NCI-H146 treated with DMSO at 0.1 percent for 48 hours (cell line): ENCODE data around the gene SNTG2.
"Not testable (repeated sequence)": the region's sequence is repeated elsewhere in the genome, so short reads cannot be mapped to it uniquely, and the experiment has no call there.

Experiments
- DNase-seq: peaks from one replicate; lab custom pipeline; 2025; ENCODE audit not compliant: unreplicated experiment; lab: John Stamatoyannopoulos, UW

Gene SNTG2

DNA sequence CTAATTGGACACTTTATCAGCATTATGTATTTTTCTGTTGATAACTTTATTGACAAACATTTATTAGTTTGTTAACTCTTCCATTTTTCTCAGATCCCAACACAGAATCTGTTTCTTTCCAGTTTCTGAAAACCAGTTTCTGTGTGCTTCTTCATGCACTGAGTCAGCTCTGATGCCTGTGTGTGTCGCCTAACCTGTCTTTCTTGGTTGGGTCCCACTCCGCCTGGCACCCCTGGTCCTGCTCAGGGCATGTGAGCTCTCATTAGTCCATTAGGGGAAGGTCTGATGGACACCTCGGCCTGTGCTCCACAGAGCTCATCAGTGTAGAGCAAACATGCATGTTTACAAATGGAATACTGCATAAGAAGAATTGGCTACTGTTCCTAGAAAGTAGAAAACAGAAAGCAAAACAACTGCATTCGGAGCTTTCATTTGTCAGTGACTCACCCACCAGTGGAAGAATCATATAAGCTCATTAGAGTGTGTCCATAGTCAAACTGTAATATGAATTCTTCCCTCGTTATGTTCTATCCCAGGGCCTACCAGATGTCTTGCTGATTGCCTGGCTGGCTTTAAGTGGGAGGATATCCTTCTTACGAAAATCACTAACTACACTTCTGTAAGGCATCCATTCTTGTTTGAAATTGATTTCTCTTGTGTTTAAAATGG, 137.7 kb downstream of the SNTG2 start:
- DNase-seq: no peak

- DNase-seq: no peak
Measured at GRCh38 chr2:1088940-1089339, 138.3 kb downstream of the SNTG2 start.

- DNase-seq: no peak
Measured at GRCh38 chr2:1091895-1092585, 141.4 kb downstream of the SNTG2 start.

GRCh38 chr2:1093668-1094067, 143.0 kb downstream of the SNTG2 start:
- DNase-seq: not testable (repeated sequence)

DNA sequence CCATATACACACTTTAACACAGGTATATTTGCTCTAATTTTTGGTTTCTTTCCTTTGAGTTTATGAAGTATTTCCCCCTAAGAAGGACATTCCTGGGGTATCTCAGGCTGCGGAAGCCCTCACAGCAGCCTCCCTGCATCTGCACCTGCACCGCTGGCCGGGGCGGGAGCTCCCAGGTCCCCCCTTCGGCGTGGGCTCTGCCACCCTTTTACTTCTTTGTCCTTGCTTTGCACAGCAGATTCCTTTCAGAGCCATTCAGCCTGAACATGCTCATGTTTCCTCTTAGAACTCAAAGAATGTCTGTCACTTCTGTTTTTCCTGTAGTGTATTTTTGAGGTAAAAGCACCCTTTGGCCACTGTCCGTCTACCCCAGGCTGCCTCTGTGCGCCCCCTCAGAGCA, 146.5 kb downstream of the SNTG2 start:
- no peak for DNase-seq

DNA sequence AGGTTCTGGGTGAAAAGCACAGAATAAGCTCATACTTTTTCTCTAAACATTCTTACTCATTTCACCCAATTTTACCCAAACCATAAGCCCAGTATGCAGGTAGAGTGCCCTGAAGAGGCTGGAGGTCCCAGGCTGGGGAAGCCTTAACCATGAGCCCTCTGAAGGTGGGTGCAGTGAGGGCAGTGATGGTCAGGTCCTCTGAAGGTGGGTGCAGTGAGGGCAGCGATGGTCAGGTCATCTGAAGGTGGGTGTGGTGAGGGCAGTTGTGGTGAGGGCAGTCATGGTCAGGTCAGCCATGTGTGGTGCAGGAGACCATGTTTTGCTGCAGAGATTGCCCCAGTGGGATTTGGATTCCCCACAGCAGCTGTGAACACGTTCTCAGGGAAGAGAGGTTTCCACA, 148.8 kb downstream of the SNTG2 start:
- DNase-seq: no peak

DNA sequence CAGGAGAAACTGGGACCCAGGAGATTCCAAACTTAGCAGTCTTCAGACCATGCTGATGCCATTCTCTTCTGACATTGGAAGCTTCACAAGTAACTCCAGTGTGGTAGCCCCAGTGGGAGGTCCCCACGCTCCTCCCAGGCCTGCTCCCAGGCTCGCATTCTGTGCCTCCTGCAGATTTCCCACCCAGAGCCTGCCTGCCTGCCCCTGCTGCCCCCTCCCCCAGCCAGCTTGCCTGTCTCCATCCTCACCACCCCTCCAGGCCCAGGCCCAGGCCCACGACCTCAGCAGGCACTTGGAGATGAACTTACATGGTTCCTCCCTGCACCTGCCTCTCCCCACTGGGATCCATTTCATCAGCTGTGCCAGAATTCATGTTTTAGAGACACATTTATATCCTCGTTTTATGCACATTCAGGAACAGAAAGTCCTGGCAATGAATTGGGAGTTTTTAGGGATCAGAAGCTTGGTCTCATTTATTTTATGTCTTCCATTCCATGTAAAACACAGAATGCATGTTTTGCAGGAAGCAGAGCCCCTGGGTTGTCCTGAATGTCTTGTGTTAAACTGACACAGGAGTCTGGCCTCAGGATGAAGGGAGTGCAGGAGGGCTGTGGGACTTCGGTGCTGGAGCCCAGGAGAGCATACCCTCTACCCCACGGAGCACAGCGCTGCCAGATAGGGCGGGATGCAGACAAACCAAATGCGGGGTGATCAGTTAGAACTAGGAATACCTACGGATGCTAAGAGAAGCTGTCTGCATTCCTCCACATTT, 150.5 kb downstream of the SNTG2 start:
- no peak for DNase-seq

DNA sequence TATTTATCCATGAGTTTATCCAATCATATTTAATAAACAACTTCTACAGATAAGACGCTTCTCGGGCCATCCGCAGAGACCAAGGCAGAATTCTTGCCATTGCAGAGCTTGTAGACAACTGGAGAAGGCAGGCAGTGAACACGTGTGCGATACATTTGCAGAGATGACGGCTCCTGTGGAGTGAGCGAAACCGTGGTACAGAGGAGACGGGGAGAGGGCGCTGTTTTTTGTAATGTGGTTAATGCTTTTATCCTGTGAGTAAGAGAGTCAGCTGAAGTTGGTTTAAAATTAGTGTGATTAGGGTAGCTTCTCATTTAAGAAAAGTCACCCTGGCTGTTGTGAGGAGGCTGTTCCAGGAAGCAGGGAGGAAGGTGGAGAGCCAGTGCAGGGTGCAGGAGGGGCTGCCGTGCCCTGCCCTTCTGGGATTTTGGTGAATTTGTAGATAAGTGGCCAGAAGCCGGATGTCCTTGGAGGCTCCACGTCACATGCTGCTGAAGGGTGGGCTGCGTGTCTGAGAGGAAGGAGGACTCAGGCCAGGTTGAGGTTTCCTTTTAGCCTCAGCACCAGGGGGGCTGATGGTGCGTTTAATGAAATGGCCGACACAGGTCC, 151.4 kb downstream of the SNTG2 start:
- no peak for DNase-seq

- DNase-seq: no peak
Measured at GRCh38 chr2:1104364-1104763, 153.7 kb downstream of the SNTG2 start.

DNA sequence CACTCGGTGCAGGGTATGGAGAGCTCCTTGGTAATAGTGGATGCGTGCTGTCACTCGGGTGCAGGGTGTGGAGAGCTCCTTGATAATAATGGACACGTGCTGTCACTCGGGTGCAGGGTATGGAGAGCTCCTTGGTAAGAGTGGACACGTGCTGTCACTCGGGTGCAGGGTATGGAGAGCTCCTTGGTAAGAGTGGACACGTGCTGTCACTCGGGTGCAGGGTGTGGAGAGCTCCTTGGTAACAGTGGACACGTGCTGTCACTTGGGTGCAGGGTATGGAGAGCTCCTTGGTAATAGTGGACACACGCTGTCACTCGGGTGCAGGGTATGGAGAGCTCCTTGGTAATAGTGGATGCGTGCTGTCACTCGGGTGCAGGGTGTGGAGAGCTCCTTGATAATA, 155.7 kb downstream of the SNTG2 start:
- DNase-seq: not testable (repeated sequence)

- no peak for DNase-seq
Measured at GRCh38 chr2:1115843-1116539, 165.3 kb downstream of the SNTG2 start.

DNA sequence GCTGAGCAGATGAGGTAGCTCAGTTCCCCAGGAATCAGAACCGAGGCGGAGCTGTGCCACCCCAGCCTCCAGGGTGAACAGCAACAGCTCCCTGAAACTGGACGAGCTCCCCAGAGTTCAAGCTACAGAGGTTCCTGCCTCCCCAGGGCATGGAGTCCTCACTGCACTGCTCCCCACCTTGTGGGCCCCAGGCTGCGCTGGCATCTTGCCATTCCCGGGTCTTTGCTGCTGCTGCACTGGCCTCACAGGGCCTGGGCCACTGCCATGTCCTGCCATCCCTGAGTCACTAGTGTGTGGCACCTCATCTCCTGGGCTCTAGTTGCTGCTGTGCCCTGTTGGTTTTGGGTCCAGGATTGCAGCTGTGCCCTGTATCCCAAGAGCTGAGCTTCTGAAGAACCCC, 166.9 kb downstream of the SNTG2 start:
- DNase-seq: no peak

- DNase-seq: no peak
Measured at GRCh38 chr2:1125217-1125616, 174.6 kb downstream of the SNTG2 start.

DNA sequence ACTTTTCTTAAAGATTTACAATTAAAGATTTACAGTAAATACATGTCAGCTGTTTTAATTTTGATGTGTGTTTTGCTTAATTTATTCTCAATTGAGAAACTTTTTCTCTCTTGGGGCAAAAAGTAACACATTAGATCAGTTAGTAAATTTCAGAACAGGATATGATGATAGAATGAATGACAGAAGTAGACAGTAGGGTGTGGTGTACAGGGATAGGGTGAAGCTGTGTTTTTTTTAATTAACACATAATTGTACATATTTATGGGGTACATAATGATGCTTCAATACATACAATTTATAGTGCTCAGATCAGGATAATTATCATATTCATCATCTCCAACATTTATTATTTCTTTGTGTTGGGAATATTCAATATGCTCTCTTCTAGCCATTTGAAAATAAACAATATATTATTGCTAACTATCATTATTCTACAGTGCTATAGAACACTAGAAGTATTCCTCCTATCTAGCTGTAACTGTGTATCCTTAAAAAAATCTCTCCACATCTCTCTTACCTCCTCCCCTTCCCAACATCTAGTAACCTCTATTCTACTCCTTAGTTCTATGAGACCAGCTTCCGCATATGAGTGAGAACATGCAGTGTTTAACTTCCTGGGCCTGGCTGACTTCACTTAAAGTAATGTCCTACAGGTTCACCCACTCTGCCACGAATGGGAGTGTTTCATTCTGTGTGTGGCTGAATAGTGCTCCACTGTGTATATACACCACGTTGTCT, 175.2 kb downstream of the SNTG2 start:
- DNase-seq: no peak

DNA sequence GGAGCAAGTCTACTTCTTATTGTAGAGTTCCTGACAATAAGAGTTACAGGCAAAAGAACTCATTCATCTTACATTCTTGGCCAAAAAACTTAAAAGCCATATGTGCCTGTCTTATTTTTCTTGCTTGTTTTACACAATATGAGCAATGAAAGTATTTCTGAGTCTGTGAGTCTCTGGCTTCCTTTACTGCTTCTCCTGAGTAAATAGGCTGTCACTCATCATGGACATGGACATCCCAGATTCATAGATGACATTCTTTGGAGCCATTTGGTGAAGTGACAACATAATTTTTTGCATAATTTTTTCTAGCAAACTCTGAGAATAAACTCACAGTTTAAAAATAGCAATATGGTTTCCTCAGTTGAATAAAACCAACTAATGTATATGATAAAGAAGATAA, 179.3 kb downstream of the SNTG2 start:
- no peak for DNase-seq

DNA sequence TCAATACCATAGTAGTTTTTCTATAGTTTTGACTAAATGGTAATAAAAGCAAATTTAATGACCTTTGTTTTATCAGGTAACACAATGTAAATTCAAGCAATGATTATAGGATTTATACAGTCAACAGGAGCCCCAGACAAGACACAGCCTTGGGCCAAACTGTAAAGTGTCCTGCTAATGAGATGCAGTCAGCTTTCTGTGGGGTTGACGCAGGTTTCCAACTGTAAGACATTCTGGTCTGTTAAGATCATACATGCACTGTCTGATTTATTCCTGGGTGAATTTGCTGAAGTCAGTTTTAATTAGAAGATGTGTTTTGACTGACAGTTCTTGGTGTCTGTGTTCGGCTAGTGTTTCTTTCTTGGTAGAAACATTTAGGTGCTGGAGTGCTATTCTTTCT, 180.3 kb downstream of the SNTG2 start:
- DNase-seq: no peak

GRCh38 chr2:1132328-1132969, 181.8 kb downstream of the SNTG2 start:
- no peak for DNase-seq

DNA sequence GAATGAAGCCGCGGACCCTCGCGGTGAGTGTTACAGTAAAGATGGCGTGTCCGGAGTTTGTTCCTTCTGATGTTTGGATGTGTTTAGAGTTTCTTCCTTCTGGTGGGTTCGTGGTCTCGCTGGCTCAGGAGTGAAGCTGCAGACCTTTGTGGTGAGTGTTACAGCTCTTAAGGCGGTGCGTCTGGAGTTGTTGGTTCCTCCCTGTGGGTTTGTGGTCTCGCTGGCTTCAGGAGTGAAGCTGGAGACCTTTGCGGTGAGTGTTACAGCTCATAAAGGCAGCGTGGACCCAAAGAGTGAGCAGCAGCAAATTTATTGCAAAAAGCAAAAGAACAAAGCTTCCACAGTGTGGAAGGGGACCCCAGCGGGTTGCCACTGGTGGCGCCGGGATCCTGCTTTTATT, 183.2 kb downstream of the SNTG2 start:
- not testable (repeated sequence) for DNase-seq

DNA sequence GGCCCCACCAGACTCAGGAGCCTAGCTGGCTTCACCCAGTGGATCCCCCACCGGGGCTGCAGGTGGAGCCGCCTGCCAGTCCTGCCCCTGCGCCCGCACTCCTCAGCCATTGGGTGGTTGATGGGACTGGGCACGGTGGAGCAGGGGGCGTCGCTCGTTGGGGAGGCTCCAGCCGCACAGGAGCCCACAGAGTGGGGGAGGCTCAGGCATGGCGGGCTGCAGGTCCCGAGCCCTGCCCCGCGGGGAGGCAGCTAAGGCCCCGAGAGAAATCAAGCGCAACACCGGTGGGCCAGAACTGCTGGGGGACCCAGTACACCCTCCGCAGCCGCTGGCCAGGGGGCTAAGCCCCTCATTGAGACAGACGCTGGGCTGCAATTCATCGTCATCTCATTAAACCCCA, 184.0 kb downstream of the SNTG2 start:
- no peak for DNase-seq

DNA sequence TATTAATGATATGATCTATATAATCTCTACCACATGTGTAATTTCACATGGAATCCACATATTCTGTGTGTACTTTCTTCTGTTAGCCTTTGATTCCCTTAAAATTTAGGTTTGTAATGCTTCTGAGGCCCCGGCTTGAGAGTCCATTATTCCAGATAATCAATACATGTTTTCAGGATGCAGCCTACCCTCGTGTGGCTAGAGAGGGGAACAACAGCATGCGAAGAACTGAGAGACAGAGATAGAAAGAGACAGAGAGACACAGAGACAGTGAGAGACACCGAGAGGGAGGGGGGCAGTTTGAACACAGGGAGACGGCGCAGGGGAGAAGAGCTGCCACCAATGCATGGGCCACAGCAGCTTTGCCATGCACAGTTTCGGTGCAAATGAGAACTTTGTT, 185.4 kb downstream of the SNTG2 start:
- DNase-seq: no peak
